Mucosa of gallbladder (tissue), 1 donor: Measurements from ENCODE around the gene CACNG6. TPM values are rescaled to one million over a fixed set of nuclear protein-coding genes. Genes with fewer than 3 reads are reported as not detected.
A peak's percentile ranks its signal among the peaks of the same experiment; 100 is the strongest.
"Not testable (repeated sequence)": the region's sequence is repeated elsewhere in the genome, so short reads cannot be mapped to it uniquely, and the experiment has no call there.

Experiments used
- DNase-seq: peaks from one replicate; pipeline ENCODE4 v3.0.0-alpha.2; 2020; ENCODE audit warnings: low spot score
- total RNA-seq: library from RNA; stranded (reverse); gene quantifications from one replicate; pipeline ENCODE4 v1.2.1, GENCODE V29; 2021
- donor health status: DM: no; HTN: no; CAD: no.

The CACNG6 gene
- total RNA-seq, 1 donor from 2014 or later, result not detected

DNA sequence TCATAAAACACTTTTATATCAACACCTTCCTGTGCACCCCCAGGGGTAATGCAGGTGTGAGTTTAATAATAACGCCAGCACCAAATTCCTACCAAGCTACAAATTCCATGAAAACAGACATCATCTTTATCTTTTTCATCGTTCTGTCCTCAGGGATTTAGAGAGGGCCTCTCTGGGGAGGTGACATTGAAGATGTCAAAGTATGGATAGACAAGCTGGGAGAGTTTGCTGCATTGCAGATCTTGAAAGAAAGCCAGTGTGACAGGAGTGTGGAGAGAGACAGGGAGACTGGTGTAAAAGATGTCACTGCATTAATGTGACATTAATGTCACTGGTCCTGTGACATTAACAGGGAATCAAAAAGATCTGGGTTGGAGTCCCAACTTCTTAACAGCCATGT, 10.1 kb downstream of the CACNG6 start:
- no peak for DNase-seq

DNA sequence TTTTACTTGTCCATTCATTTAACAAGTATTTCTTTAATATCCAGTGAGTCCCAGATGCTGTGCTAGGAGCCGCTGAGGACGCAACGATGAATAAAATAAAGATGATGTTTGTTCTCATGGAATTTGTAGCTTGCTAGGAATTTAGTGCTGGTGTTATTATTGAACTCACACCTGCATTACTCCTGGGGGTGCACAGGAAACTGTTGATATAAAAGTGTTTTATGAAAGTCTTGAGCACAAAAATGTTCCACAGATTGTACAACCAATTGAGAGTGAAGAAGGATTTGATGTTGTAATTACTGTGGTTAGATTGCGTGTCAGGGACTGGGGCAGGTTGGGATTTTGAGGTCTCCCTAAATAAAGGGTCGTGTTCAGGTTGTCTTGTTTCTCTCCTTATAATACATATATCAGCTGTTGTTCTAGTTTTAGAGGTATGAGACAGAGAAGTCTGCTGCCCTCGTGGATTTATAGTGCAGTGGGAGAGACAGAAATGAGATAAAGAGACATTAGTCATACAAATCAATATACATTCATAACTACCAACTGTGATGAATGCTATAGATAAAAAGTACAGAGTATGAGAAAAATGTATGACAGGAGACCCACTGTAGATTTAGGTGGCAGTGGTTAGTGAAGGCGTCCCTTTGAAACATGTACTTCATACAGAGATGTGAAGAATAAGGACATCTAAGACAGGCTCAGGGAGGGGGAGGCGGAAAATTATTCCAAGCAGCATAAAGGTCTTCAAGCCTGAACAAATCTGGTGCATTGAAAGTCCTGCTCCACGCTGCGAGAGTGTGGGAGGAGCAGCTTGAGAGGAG, 11.3 kb downstream of the CACNG6 start:
- no peak for DNase-seq

DNA sequence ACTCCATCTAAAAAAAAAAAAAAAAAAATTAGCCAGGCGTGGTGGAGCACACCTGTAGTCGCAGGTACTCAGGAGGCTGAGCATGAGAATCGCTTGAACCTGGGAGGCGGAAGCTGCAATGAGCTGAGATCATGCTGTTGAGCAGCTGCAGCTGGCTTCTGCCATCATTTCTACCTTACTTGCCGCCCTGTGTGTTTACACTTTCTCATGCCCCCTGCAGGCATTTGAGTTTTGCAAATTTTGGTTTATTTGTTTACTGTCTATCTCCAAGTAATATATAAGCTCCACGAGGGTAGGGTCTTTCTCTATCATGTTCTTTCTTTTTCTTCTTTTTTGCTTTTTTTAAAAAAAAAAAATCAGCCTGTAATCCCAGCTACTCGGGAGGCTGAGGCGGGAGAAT, 18.0 kb downstream of the CACNG6 start:
- no peak for DNase-seq

DNA sequence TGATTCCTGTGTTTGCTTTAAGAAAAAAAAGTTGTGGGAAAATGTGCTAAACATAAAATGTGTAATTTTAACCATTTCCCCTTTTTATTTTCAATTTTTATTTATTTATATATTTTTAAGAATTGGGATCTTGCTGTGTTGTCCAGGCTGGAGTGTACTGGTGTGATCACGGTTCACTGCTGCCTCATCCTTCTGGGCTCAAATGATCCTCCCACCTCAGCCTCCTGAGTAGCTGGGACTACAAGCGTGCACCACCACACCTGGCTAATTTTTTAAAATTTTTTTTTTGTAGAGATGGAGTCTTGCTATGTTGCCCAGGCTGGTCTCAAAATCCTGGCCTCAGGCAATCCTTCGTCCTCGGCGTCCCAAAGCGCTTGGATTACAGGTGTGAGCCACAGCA, 19.0 kb downstream of the CACNG6 start:
- DNase-seq, result no peak

DNA sequence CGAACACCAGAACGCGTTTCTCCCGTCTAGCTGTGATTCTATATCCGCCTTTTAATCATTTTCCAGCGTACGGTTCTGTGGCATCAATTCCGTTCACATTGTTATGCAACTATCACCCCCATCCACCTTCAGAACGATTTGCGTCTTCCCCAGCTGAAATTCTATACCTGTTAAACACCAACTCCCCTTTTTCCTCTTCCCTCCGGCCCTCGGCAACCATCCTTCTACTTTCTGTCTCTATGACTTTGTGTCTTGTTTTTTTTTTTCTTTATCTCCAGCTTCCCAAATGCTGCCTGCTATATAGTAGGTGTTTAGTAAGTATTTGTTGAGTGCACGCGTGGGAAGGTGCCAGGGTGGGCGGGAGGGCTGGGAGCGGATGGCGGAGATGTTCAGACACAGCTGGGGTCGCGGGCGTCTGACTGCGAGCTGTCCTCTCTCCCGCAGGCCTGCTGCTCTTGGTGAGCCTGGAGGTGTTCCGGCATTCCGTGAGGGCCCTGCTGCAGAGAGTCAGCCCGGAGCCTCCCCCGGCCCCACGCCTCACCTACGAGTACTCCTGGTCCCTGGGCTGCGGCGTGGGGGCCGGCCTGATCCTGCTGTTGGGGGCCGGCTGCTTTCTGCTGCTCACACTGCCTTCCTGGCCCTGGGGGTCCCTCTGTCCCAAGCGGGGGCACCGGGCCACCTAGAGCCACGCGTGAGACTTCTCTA, 20.2 kb downstream of the CACNG6 start:
- no peak for DNase-seq

DNA sequence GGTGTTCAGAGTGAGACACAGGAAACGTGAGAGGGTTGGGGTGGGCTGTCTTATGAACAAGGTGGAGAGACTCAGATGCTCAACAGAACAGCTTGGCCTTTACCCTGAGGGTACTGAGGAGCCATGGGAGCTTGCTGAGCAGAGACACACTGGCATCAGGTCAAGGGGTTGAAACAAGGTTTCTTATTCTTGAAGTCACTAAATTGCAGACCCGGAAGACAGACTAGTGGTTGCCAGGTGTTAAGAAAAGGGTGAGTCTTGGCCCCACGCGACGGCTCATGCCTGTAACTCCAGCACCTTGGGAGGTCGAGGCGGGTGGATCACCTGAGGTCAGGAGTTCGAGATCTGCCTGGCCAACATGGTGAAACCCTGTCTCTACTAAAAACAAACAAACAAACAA, 22.4 kb downstream of the CACNG6 start:
- no peak for DNase-seq

DNA sequence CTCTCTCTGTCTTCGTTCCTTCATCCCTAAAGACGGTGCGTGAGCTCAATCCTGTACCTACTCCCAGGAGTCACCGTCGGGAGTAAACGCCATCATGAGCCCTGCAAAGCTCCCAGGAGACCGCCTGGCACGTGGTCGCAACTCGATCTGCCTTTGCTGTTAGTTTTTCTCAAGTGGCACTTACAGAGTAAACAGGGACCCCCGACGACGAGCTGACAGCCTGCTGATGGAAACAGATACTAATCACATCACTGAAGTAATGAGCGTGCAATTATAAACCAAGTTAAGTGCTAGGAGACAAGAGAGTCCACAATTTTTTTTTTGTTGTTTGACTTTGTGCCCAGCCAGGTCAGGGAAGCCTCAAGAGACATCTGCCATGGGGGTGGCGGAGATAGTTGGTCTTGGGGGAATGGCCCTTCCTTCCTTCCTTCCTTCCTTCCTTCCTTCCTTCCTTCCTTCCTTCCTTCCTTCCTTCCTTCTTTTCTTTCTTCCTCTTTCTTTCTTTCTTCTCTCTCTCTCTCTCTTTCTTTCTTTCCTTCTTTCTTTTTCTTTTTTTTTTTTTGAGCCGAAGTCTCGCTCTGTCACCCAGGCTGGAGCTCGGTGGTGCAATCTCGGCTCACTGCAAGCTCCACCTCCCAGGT, 23.6 kb downstream of the CACNG6 start:
- no peak for DNase-seq

DNA sequence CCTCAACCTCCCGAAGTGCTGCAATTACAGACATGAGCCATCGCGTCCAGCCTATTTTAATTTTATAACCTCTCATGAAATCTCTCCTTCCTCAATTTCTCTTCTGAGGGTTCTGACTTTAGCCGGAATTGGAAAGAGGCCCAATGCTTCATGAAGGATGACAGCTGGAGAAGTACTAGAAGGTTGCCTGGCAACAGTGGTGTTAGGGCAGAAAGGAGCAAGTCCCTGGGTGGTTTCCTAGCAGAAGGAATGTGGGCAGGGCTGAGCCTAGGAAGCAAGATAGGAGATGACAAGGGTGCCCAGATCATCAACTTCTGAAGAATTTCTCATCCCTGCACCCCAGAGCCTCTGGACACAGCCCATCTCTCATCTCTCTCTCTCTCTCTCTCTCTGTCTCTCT, 25.8 kb downstream of the CACNG6 start:
- DNase-seq, result no peak

DNA sequence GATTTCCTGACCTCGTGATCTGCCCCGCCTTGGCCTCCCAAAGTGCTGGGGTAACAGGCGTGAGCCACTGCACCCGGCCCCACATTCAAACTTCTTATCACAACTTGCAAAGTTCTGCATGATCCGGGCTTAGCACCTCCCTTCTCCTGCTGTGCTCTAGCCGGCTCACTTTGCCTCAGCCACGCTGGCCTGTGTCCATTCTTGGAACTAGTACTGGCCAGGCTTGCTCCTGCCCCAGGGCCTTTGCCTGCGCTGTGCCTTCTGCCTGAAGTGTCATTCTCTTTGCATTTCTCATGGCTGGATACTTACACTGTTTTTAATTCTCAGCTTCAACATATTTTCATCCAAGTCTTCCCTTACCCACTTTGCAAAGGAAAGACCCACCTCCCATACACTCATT, 29.9 kb downstream of the CACNG6 start:
- DNase-seq, result no peak

DNA sequence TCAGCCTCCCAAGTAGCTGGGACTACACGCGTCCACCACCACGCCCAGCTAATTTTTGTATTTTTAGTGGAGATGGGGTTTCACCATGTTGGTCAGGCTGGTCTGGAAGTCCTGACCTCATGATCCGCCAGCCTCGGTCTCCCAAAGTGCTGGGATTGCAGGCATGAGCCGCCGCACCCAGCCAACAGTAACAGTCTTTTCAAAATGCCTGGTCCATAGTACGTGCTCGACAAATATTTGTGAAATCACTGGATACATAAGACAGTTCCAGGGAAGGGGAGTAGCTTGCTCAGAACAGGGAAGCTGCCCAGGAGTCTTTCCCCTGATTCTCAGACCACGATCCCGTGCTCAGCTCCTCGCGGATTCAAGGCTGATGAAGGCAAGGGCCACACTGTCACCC, 30.5 kb downstream of the CACNG6 start:
- DNase-seq, result no peak

DNA sequence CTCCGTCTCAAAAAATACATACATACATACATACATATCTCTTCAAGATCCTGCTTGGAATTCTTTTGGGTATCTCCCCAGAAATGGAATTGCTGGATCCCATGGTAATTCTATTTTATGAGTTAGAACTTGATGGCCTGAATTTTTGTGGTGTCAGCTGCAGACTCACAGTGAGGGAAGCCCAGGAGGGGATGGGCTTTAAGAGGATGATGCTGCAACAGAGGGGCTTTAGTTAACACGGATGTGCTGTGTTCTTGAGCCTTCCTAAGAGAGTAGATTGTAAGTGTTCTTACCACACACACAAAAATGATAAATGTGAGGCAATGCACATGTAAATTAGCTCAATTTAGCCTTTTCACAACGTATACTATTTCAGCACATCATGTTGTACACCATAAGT, 31.8 kb downstream of the CACNG6 start:
- no peak for DNase-seq

DNA sequence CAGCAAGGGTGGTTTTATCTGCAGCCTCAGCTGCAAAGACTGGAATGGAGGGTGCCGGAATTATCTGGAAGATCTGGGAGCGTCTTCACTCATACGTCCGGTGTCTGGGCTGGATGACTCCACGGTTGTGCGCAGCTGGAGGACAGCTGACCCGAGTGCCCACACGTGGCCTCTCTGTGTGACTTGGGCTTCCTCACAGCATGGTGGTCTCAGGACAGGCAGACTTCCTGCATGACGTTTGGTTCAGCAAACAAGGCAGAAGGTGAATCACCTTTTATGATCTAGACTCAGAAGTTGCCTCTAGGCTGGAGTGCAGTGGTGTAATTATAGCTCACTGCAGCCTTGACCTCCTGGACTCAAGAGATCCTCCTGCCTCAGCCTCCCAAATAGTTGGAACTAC, 33.2 kb downstream of the CACNG6 start:
- no peak for DNase-seq

DNA sequence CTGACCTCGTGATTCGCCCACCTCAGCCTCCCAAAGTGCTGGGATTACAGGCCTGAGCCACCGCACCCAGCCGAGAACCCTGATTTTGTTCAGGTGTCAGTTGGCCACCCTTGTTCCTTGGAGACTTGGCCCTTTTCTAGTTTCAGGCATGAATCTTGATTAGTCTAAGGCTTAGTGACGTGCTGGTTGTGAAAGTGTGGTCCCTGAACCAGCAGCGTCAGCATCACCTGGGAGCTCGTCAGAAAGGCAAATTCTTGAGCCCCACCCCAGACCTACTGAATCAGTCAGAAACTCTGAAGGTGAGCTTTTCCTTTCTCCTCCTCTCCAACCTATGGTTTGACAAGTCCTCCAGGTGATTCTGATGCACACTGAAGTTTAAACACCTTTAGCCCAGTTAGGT, 35.2 kb downstream of the CACNG6 start:
- no peak for DNase-seq

DNA sequence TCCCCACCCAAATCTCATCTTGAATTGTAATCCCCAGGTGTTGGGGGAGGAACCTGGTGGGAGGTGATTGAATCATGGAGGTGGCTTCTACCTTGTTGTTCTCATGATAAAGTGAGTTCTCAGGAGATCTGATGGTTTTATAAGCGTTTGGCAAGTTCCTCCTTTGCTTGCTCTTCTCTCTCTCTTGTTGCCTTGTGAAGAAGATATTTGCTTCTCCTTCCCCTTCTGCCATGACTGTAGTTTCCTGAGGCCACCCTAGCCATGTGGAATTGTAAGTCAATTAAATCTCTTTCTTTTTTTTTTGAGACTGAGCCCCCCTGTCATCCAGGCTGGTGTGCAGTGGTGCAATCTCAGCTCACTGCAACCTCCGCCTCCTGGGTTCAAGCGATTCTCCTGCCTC, 37.9 kb downstream of the CACNG6 start:
- no peak for DNase-seq

DNA sequence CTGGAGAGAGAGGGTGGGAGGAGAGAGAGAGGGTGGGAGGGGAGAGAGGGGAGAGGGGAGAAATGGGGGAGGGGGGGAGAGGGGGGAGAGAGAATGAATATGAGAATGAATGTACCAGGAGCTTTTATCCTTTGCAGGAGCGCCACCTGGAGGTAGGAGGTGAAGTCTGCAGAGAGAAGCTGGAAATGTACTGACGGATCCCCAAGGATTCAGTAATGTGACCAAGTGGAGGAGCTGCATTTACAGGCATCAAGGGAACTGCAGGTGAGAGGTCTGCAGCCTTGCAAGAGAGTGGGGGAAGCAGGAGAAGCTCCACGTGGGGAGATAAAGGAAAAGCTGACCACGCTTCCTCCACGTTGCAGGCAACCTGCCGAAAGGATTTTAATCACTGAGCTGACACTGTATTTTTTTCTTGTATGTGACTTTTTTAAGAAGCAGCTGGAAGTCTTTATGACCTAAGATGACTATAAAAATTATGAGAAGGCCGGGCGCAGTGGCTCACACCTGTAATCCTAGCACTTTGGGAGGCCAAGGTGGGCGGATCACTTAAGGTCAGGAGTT, 38.6 kb downstream of the CACNG6 start:
- DNase-seq, result peak; percentile 56

DNA sequence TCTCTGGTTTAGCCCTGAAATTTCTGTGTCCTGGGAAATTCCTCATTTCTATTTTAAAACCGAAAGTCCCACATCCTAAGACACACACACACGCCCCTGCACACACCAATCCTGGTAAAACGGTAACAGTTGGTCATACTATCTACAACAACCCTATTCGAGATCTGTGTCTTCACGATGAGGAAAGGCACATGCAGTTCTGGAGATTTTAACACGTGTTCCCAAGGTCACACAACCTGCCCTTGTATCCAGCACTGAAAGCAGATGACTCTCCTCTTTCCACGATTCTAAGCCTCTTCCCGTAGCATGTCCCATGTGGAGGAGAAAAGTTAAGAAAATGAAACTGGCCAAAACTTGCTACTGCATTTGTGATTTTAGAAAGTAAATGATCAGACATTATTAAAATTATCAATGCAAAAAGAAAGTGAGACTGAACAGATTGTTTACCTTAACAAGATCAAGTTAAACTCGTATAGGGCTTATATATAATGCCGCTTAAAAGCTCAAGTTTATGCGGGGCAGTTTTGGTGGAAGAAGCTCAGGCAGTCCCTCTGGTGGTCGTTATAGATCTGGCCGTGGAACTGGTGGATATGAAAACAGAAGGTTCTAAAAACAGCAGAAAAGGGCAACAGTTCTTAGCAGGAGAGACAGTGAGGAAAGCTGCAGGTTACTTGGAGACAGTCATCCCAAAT, 39.6 kb downstream of the CACNG6 start:
- DNase-seq, result no peak

DNA sequence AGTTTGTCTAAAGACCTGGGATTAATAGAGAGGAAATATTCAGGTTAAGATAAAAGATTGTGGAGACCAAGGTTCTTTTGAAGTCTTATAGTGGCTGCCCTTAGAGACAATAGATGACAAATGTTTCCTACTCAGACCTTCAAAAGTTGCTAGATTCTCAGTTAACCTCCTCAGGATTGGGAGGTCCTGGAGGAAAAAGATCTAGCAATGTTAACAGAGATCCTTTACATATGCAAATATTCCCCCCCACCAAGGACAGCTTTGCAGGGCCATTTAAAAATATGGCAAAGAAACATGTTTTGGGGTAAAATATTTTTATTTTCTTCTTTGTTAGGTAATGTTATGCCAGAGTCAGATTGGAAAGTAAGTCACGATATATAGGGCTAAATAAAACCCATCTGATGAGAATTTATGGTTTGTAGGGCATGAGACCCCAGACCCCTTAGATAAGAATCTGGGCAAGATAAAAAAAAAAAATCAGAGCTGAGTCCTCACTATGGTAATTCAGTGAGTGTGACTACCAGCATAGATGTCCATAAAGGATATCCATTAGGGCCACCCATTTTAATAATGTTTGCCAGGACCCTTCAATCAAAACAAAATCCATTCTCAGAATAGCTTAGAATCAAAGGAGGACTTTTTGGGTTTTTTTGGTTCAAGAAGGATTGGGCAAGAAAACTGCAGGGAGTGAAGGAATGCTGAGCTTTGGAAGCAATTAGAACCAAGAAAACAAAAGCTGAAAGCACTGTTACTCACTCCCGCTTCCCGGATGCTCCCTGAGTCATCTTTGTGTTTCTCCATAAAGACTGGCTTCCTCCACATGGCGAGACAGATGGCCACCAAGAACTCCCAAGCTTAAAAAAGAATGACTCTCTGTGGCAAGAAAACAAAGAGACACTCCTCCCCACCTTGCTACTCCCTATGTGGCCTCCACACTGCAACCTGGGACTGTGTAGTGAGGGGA, 44.1 kb downstream of the CACNG6 start:
- no peak for DNase-seq

DNA sequence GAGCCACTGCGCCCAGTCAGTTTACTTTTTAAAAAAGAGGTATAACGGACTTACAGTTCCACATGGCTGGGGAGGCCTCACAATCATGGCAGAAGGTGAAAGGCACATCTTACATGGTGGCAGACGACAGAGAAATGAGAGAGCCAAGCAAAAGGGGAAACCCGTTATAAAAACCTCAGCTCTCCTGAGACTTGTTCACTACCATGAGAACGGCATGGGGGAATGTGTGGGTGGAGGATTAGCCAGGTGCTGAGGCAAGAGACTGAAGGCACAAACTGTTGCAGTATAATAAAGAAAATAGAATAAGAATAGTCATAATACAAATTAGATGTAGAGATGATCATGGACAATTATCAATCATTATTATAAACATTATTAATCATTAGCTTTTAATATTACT, 45.1 kb downstream of the CACNG6 start:
- not testable (repeated sequence) for DNase-seq

DNA sequence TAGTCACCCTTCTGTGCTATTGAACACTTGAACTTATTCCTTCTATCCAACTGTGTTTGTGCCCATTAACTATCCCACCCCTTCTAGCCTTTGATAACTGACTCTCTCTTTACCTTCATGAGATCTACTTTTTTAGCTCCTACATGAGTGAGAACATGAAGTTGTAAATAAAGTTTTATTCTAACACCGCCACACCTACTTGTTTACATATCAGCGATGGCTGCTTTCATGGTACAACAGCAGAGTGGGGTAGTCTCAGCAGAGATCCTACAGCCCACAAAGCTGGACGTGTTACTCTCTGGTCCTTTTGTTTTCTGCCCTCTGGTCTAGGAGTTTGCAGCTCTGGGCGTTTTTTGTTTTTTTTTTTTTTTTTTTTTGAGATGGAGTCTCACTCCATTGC, 48.6 kb downstream of the CACNG6 start:
- no peak for DNase-seq

DNA sequence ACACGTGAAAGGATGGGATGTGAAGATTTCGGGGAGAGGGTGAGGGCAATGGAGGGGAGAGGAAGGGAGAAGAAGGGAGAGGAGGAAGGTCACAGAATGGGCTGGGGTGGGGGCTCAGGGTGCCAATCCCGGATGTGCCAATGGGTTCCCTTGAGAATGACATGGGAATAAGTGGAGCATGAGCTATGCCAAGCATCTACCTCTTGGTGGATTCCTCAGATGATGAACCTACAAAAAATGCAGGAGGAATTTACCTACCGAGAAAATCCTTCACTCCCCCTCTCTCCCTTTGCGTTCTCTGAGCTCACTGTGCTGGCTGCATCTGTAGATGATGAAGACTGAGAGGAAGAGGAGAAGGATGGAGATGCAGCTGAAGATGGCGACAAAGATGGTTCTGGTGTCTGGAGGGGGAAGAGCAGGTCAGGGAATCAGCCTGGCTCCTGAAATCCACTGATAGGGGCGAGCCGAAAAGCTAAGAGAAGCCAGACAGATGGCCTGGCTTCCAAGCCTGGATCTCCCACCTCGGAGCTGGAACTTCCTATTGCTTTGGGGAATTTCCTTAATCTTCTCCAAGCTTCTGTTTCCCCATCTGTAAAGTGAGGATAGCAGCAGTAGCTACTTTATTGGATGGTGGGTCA, 50.7 kb downstream of the CACNG6 start:
- DNase-seq, result no peak
